GM18909 (cell line): ENCODE results near the gene SLC16A5.
A peak's percentile ranks its signal among the peaks of the same experiment; 100 is the strongest.
"Not testable (repeated sequence)": the region's sequence is repeated elsewhere in the genome, so short reads cannot be mapped to it uniquely, and the experiment has no call there.

Experiments
- ATAC-seq: cut with Tn5 transposase; IDR thresholded peaks from one replicate; pipeline ENCODE4 v1.9.1; 2021; ENCODE audit warnings: mild to moderate bottlenecking; ENCODE audit not compliant: unreplicated experiment, poor library complexity

SLC16A5 gene, protein sequence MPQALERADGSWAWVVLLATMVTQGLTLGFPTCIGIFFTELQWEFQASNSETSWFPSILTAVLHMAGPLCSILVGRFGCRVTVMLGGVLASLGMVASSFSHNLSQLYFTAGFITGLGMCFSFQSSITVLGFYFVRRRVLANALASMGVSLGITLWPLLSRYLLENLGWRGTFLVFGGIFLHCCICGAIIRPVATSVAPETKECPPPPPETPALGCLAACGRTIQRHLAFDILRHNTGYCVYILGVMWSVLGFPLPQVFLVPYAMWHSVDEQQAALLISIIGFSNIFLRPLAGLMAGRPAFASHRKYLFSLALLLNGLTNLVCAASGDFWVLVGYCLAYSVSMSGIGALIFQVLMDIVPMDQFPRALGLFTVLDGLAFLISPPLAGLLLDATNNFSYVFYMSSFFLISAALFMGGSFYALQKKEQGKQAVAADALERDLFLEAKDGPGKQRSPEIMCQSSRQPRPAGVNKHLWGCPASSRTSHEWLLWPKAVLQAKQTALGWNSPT

DNA sequence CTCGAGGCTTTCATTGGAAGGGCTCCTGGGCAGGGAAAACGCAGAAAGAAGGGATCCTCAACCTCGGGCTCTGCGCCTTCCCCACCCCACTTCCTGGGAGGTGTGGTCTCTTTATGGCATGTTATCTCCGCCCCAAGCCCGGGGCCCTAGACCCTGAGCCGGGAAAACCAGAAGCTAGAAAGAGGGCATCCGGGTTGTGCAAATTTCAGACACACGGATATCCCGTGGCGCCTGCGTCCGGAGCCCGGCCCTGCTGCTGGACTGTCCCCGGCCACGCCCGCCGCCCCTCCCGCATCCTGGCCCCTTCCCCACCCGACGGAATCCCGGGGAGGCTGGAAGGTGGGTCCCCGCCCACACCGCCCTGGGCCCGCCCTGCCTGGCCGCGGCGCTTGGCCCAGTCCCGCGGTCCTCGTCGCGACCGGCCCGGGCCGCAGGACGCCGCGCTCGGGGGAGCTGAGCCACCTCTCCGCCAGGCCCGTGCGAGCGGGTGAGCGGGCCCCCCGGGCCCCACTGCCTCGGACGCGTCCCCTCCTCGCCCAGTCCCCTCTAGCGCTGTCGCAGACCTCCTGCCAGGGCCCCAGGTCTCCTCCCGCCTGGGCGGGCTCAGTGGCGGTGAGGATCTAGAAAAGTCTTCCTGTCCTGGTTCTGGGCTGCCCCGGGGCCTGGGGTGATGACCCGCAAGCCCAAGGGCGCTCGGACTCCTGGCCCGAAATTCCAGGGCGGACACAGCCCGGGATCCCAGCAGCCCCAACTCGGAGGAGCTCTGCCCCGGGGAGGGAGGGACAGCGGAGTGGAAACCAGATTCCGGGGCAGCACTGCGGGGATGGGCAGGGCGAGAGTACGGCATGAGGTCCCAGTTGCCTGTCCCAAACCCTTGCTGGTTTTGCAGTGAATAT, at the start of gene SLC16A5:
Gene SLC16A5 (plus strand): TSS at position 397 of the 896 bp plus-strand sequence. CDS start 5,683 bp downstream, outside the sequence.
- ATAC-seq: peak; percentile 58

DNA sequence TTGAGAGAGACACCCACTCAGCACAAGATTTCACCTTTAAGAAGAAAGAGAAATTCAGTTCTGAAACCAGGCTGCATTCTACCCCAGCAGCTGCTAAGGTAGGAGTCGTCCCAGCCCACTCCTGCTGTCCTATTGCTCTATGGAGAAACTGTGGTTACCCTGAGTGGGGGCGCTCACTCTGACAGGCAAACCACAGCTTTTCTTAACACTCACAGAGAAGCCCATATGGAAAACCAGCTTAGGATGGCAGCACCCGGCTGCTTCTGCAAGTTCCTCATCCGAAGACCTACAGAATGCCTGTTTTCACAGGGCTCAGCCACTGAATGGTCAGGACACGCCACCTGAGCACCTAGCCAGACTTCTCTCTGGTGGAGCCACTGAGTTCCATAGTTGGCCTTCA, 48.5 kb upstream of the SLC16A5 start:
- ATAC-seq: no peak

DNA sequence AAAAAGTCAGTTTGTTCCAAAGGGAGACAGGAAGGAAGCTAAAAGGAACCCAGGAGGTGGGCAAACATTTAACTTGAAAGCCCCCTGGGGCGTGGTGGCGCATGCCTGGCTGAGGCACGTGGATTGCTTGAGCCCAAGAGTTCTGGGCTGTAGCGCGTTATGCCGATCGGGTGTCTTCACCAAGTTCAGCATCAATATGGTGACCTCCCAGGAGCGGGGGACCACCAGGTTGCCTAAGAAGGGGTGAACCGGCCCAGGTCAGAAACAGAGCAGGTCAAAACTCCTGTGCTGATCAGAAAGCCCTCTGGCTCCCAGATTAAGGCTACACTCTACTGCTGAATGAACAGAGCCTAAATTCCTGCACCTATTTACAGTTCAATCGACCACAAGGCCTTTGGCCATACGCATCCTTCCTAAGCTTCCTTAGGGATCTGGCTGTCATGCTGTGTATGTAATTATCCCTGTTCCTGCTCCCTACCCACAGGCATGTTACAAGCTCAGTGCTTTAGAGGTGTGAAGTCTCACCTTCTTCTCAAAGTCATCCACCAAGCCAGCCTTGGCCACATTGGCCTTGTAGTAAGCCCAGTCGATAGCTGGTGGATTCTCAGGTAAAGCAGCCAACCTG, 46.0 kb upstream of the SLC16A5 start:
- ATAC-seq: no peak

DNA sequence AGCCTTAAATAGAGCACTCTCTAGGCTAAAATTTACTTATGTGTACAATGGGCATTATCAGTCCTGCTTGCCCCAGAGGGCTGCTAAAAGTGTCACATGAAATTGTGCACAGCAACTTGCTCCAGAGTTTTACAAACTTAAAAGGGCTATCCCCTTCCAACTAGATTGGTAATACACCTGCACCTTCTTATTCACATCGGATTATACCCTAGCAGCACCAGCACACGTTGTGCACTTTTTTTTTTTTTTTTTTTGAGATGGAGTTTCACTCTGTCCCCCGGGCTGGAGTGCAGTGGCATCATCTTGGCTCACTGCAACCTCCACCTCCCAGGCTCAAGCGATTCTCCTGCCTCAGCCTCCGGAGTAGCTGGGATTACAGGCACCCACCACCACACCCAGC, 44.0 kb upstream of the SLC16A5 start:
- ATAC-seq: not testable (repeated sequence)

DNA sequence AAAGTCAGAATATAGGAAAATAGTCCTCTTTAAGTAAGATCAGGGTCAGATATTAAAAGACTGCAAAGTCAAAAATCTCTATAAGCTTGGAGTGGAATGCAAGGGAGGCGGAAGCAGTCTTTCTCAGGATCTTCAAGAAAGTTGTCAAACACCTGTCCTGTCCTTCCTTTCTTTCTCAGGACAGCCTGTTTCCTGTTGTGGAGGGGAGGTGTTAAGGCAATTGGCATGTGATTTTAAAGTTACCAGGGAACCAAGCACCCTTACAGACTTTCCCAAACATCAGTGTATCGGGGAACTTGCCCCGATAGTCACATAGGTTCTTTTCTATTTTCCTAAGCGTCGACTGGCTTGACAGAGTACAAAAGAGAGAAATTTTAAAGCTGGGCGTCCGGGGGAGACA, 43.0 kb upstream of the SLC16A5 start:
- no peak for ATAC-seq

DNA sequence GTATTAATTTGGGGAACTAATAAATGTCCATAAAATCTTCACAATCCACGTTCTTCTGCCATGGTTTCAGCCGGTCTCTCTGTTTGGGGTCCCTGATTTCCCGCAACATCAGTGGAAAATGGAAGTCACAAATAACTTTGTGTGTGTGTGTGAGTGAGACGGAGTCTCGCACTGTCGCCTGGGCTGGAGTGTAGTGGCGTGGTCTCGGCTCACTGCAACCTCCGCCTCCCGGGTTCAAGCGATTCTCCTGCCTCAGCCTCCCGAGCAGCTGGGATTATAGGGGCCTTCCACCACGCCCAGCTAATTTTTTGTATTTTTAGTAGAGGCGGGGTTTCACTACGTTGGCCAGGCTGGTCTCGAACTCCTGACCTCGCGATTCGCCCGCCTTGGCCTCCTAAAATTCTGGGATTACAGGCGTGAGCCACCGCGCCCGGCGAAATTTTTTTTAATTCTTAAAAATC, 41.8 kb upstream of the SLC16A5 start:
- not testable (repeated sequence) for ATAC-seq

DNA sequence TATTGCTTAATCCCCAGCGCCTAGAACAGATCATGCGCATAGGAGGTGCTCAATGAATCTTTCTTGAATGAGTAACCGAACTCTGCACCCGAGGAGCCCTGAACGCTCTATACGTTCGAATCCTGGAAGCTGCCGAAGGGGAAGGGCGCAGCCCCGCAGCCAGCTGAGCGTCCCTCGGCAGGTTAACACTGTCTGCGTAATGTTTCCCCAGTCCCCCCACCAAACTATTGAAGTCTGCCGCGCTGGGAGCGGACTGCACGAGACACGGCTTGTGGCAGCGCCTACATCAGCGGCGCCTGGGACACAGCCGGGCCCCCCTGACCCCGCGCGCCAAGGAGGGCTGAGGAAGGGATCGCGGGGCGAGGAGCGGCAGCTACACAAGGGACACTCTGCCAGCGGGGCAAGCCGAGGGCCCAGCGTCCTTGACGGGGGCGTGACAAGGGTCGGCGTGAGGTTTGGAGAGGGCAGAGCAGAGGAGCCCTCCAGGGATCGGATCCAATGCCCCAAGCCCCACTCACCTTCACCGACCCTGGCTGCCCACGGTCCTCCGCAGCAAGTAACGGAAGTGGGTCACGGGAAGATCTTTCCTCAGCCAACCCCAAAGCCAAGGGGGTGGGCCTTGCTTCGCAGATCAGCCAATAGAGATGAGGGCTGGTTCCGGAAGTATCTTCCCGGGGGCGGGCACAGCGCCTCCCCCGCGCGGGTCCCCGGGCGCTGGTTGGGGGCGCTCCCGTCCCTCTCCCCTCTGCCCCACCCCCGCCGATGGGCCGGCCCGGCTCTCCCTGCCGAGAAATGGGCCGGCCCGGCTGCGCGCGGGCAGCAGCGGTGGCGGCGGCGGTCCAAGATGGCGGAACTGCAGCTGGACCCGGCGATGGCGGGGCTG, 41.1 kb upstream of the SLC16A5 start, which contains the start of the genes ATP5PD and KCTD2:
Gene ATP5PD (minus strand): TSS at position 563 of the 883 bp plus-strand sequence. CDS start 4,319 bp downstream, outside the sequence.
Gene KCTD2 (plus strand): TSS at position 819 of the 883 bp plus-strand sequence. CDS start 26 bp downstream, at position 845.
- peak; percentile 93 for ATAC-seq

DNA sequence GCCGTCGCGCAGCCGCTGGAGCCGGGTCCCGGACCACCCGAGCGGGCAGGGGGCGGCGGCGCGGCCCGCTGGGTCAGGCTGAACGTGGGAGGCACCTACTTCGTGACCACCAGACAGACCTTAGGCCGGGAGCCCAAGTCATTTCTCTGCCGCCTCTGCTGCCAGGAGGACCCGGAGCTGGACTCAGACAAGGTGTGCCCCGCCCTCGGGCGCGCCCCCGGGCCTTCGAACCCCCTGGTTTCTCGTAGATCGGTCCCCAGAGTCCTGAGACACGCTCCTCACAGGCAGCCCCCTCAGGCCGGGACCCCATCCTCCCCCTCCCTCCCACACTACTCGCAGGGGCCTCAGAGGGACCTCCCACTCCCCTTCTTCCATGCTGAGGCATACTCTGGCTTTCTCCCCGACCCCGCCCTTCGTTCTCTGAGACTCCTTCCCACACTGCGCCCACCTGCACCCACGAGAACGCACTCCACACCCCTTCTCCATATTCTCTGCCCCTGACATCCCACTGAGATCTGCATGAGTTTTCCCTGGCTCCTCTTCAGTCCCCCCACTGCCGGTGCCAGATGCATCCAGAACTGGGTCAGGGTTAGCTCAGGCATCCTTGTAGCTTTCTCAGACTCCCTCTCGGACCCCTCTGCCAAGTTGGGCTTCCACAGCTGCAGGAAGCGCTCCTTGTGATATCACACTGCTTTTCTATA, 40.2 kb upstream of the SLC16A5 start:
- peak; percentile 25 for ATAC-seq

DNA sequence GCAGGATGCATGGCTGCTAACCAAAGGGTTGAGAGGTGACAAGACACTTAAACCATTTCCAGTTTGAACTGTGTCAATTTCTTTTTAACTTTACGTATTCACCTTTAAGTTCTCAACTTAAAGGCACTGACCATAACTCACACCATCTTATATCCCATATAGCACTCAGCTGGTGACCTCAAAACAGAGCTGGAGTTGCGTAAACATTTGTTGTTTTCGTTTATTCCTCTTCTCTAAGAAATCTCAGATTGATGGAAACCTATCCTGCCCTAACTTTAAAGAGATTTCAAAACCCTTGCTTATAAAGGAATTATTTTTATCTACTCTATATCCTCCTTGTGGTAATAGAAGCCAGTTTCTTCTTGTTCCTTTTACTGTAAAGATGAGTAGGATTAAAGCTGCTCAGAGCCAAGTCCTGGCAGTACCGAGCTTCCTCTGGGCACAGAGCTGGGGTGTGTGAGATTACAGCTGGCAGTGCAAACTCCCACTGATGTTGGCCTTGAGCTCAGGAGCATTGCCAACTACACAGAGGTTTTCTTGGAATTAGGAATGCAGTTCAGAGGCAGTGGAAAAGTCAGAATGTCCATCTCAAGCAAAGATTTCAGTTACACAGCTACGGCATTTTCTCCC, 39.4 kb upstream of the SLC16A5 start:
- ATAC-seq: no peak

DNA sequence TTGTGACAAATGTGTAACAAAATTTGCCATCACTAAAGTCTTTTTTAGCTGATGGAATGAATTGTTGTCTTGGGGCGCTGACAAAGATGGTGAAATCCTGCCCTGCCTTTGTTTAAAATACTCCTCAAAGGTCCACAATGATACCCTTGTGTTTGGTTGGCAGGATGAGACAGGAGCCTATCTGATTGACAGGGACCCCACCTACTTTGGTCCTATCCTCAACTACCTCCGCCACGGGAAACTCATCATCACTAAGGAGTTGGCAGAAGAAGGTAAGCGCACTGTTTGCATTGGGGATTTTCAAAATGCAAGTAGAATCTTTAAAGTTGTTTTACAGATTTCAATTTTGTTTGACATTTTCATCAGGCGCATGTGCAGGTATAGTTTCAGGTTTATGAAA, 38.7 kb upstream of the SLC16A5 start:
- ATAC-seq: no peak

DNA sequence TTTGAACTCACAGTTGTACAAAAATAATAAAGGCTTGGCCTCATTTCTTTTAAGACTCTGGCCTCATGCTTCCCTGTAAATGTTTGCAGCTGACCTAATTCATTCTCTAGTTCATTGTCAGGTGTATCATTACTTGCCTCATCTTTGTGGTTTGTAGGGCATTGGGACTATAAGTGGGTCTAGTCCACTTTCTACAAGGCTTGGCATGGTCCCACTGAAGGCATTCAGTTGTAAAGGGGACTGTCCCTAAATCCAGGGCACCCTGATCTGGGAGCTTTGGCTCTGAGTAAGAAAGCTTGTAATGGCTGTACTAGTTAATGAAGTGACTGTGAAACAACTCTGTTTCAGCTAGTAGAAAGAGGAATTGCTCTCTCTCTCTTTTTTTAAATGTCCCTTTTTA, 38.0 kb upstream of the SLC16A5 start:
- no peak for ATAC-seq

DNA sequence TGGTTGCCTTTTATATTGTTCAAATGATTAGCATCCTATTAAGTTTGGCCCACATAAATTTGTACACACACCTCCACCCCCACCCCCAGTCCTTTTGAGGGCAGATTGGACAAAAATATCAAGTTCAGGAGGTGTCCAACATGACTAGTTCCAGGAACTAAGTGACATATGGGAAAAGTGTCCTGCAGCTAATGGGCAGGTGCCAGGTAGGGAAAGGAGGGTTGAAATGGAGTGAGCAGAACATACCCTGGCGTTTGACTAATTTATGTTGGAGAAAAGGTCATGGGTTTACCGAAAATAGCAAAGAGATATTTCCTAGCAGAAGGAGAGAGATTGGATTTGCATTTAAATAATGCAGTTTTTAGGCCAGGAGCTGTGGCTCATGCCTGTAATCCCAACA, 35.8 kb upstream of the SLC16A5 start:
- no peak for ATAC-seq

DNA sequence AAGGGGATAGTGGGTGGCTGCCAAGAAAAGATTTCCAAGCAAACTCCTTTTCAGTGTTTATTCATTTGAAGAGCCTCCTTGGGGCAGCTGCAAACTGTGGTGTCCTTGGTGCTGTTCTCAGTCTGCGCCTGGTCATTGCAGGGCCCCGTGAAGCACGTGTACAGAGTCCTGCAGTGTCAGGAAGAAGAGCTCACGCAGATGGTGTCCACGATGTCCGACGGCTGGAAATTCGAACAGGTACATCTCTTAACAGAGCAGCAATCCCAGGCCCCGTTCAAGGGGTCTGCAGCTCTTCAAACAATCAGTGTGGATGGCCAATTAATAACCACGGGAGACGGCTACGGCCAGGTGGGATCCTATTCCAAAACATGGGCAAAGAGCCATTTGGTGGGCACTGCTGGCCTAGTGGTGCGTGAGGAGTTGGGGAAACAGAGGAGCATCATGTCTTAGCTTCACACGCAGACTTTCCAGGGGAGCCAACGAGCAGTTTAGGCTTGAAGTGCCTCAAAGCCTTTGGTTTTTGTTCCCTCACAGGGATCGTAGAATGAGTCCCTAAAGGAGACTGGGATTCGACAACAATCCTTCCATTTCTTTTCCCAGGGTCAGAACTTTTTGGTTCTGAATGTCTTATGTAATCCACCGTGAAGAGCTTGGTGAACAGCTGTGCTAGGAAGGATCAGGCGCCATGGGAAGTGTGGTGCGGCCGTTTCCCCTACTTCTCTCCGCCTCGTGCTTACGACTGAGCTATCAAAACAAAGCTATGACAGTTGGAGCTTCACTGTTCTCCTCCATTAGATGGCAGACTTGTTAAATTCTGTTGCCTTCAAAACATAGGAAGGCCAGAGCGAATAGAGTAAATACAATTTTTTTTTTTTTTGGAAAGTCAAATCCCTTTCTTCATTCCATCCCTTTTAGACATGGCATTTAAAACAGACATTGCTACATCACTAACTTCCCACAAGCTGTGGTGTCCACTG, 28.1 kb upstream of the SLC16A5 start:
- ATAC-seq: no peak

DNA sequence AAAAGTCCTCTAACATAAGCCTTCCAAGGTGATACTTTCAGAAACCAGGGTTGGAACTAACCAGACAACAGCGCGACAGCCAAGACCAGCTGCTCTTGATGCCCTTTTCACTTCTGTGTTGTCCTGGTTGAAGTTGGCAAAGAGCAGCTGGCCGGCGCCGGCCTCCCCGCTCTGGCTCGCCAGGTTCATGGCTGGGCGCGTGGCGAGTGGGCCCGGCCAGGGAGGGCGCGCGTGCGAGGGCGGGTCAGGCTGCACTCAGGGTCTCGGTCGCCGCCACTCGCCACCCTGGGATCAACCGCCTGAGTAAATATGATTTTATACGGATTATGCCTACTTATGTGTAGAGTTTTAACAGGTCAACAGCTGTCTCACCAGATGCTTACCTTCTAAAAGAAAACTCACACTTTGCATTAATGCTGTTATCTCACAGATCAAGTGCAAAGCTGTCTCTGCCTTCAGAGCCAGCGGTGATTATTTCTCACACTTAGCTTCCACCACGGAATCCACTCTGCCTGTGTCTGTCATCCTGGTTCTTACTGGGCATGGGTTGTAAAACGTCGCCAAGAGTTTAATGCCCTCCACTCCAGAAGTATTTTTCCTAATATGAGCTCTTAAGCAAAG, 27.2 kb upstream of the SLC16A5 start:
- ATAC-seq: no peak

DNA sequence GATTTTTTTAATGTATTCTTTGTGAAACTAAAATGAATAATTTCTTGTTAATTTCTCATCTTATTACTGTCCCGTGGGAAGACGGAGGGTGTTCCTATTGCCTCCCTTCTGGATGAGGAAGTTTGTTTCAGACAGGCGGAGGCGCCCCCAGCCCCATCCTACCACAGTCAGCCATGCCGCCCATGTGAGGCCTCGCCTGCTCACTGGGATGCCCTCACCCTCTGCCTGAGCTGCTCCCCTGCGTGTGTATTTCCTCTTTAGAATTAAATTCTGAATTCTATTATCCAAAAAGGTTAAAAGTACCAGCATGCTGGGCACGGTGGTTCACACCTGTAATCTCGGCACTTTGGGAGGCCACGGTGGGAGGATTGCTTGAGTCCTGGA, 26.7 kb upstream of the SLC16A5 start:
- no peak for ATAC-seq

DNA sequence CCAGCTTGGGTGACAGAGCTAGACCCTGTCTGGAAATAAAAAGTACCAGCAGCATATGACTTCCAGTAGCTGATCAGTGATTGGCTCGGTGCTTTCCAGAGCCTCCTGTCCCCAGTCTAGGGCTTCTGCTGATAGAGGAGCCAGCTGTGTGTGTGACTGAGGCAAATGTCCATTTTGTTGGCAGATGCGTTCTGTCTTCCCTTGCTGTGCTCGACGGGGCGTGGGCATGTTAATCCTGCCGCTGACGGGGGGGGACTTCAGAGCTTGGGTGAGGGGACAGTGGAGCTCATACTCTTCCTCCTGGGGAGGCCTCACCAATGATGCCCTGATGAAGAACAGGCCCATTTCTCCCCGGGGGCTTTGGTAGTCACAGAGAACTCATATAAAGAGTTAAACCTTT, 26.1 kb upstream of the SLC16A5 start:
- ATAC-seq: no peak

DNA sequence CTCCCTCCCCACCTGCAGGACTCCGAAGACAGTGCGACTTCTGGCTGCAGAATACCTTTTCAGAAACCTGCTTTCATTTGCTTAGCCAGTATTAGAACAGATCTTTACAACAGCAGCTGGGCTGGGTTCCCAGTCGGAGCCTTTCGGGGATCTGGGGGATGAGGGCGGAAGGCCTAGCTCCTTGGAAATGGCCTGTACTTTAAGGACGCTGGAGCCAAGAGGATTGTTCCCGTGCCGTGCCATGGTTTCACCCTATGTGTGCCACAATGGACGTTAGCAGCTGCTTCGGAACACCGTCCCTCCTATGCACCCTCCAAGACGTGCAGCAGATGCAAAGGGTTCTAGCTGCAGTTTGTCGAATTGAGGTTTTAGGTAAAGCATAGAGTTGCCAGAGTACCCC, 24.6 kb upstream of the SLC16A5 start:
- no peak for ATAC-seq
